GM12878 (cell line): ENCODE measurements around the gene RNF166. TPM values are rescaled to one million over a fixed set of nuclear protein-coding genes. Genes with fewer than 3 reads are reported as not detected.

ENCODE experiments used
- ATAC-seq: fragments of 200-7000 bp; cut with Tn5 transposase; 3 replicates; pipeline ENCODE4 v1.9.1; 2020; ENCODE audit warnings: mild to moderate bottlenecking, moderate library complexity
- BruUV-seq: library from RNA; stranded (reverse); fragments of 400-500 nt; replicated peaks from 2 replicates; lab custom pipeline; 2021; lab: Mats Ljungman, UMichigan
- CTCF ChIA-PET: fragments of 300-600 bp; sonication (Branson Sonifier 250); formaldehyde crosslinking; extraction: SDS; loops from one replicate; lab custom pipeline; 2021; ENCODE audit warnings: inconsistent platforms; lab: Yijun Ruan, JAX
- POLR2A ChIA-PET: fragments of 350-600 bp; formaldehyde crosslinking; extraction: SDS; loops from one replicate; lab custom pipeline; 2021; ENCODE audit warnings: inconsistent platforms; lab: Charles Lee
- RAD21 ChIA-PET: fragments of 300-600 bp; sonication (Branson Sonifier 250); formaldehyde crosslinking; loops from one replicate; lab custom pipeline; 2023; ENCODE audit warnings: antibody characterized with exemption; ENCODE audit not compliant: unreplicated experiment; lab: Charles Lee
- SMC1A ChIA-PET: fragments of 300-600 bp; sonication (Branson Sonifier 250); formaldehyde crosslinking; loops from one replicate; lab custom pipeline; 2023; ENCODE audit not compliant: unreplicated experiment, uncharacterized antibody; lab: Charles Lee
- DNase-seq: peaks from one replicate; pipeline ENCODE4 v3.0.0-alpha.2; 2011; ENCODE audit warnings: low read depth, low spot score
- FAIRE-seq: peaks from 3 replicates; lab custom pipeline; 2011; peaks lifted over from hg19 to GRCh38; lab: Jason Lieb, UNC
- H2AFZ ChIP-seq: 2 replicates; pipeline ENCODE4 v1.6.0; 2011; ENCODE audit warnings: low read depth, low read length, control low read depth; ENCODE audit not compliant: control insufficient read depth
- H3K27ac ChIP-seq: 2 replicates; pipeline ENCODE4 v1.5.1; 2011; ENCODE audit warnings: control low read depth; ENCODE audit not compliant: control insufficient read depth, insufficient read depth
- H3K27me3 ChIP-seq, 2 experiments: replicated peaks in 1 of 2; 2 replicates each; pipeline versions ENCODE4 v1.6.0 to v1.6.1; 2011; ENCODE audit warnings: low read length in 1 of 2; ENCODE audit not compliant: control insufficient read depth in 2 of 2, insufficient read depth in 2 of 2
- H3K36me3 ChIP-seq, 2 experiments: 2 replicates each; pipeline ENCODE4 v1.5.1; 2011; ENCODE audit warnings: low read length in 1 of 2; ENCODE audit not compliant: control insufficient read depth in 2 of 2, insufficient read depth in 2 of 2
- H3K4me1 ChIP-seq: 2 replicates; pipeline ENCODE4 v1.6.1; 2011; ENCODE audit warnings: mild to moderate bottlenecking, low read length, moderate library complexity, mixed read lengths; ENCODE audit not compliant: control insufficient read depth, insufficient read depth
- H3K4me2 ChIP-seq: 2 replicates; pipeline ENCODE4 v1.6.0; 2011; ENCODE audit warnings: control low read depth; ENCODE audit not compliant: control insufficient read depth, insufficient read depth
- H3K4me3 ChIP-seq: fragments of 200-600 bp; sonication (generic); 2 replicates; pipeline ENCODE4 v1.5.1; 2016
- H3K79me2 ChIP-seq: 2 replicates; pipeline ENCODE4 v1.6.0; 2011; ENCODE audit warnings: low read length; ENCODE audit not compliant: control insufficient read depth, insufficient read depth
- H3K9ac ChIP-seq: 2 replicates; pipeline ENCODE4 v1.8.0; 2011; ENCODE audit warnings: low read length, control low read depth, mixed read lengths; ENCODE audit not compliant: control insufficient read depth, insufficient read depth
- H3K9me3 ChIP-seq: replicated peaks from 3 replicates; pipeline ENCODE4 v1.5.1; 2011; ENCODE audit warnings: mild to moderate bottlenecking, low read length; ENCODE audit not compliant: control insufficient read depth, insufficient read depth
- H4K20me1 ChIP-seq: 2 replicates; pipeline ENCODE4 v1.6.0; 2011; ENCODE audit not compliant: control insufficient read depth, insufficient read depth
- ATF7 ChIP-seq: fragments of 450-650 bp; IDR thresholded peaks from 2 replicates; pipeline ENCODE4 v1.6.1; 2016; ENCODE audit warnings: low read depth, mild to moderate bottlenecking
- BRCA1 ChIP-seq: IDR thresholded peaks from 2 replicates; pipeline ENCODE4 v1.6.1; 2011; ENCODE audit warnings: low read depth, low read length, improper control_type of control experiment
- MAX ChIP-seq: IDR thresholded peaks from 2 replicates; pipeline ENCODE4 v1.6.1; 2012; ENCODE audit warnings: low read depth, low read length, improper control_type of control experiment
- NFYB ChIP-seq: IDR thresholded peaks from 2 replicates; pipeline ENCODE4 v1.6.1; 2011; ENCODE audit warnings: low read depth, mild to moderate bottlenecking, low read length, improper control_type of control experiment, moderate library complexity; ENCODE audit not compliant: insufficient read depth
- SIN3A ChIP-seq: IDR thresholded peaks from 2 replicates; pipeline ENCODE4 v1.6.1; 2012; ENCODE audit warnings: low read depth, low read length, improper control_type of control experiment
- SPI1 ChIP-seq: IDR thresholded peaks from 2 replicates; pipeline ENCODE4 v1.6.1; 2011; ENCODE audit warnings: low read depth, mild to moderate bottlenecking, low read length, moderate library complexity, borderline replicate concordance; ENCODE audit not compliant: insufficient read depth
- ZBED1 ChIP-seq: IDR thresholded peaks from 2 replicates; pipeline ENCODE4 v1.6.1; 2016; ENCODE audit warnings: borderline replicate concordance
- ZBTB40 ChIP-seq: fragments of 450-650 bp; IDR thresholded peaks from 2 replicates; pipeline ENCODE4 v1.6.1; 2016; ENCODE audit warnings: mild to moderate bottlenecking, moderate library complexity, borderline replicate concordance
- ZNF622 ChIP-seq: fragments of 450-650 bp; IDR thresholded peaks from 2 replicates; pipeline ENCODE4 v1.6.1; 2017; ENCODE audit warnings: mild to moderate bottlenecking, inconsistent platforms
- WGBS: methylation state at CpG from one replicate; pipeline ENCODE4 v1.1.6; 2016; ENCODE audit warnings: low lambda C conversion rate; ENCODE audit not compliant: insufficient replicate concordance, insufficient coverage; ENCODE audit errors: missing lambda C conversion rate; 5-methylcytosine and 5-hydroxymethylcytosine counted together
- in situ Hi-C: fragments of 300-500 bp; cut with MboI; formaldehyde crosslinking; loops from 9 replicates; pipeline ENCODE4 v1.14.3; 2018; ENCODE audit warnings: mixed read lengths
- intact Hi-C: fragments of 100-400 bp; cut with micrococcal nuclease; formaldehyde crosslinking; loops from one replicate; pipeline ENCODE4 v1.14.2; 2022; ENCODE audit not compliant: unreplicated experiment
- polyA plus RNA-seq, 11 experiments: library from polyadenylated mRNA; depleted of rRNA in 4 of 11; unstranded in 6 of 11; stranded (reverse) in 5 of 11; fragments of >200 nt; fragmentation: Nextera tagmentation in 4 of 11; fragmentation: Illumina TruSeq in 1 of 11; extraction: Ambion mirVana in 4 of 11; extraction: Trizol in 1 of 11; gene quantifications; 1 replicate in 1 of 11; 2 replicates in 10 of 11; pipeline versions ENCODE4 v1.2.1 to v1.2.3, GENCODE V29; 2011 to 2016; ENCODE audit warnings: inconsistent platforms in 2 of 11, missing spikeins in 2 of 11, low read depth in 1 of 11
- total RNA-seq, 4 experiments: library from RNA; depleted of rRNA in 3 of 4; stranded (reverse); fragments of >200 nt in 3 of 4; fragmentation: Illumina TruSeq in 1 of 4; extraction: Trizol in 1 of 4; gene quantifications; 2 replicates each; pipeline versions ENCODE4 v1.2.1 to v1.2.3, GENCODE V29; 2013 to 2021
- TF ChIP-seq, protein P1 (sequence below): fragments of 450-650 bp; formaldehyde crosslinking; IDR thresholded peaks from 2 replicates; pipeline ENCODE4 v1.5.0; 2022; ENCODE audit warnings: mild to moderate bottlenecking, missing genetic modification characterization
- TF ChIP-seq, protein P2 (sequence below): fragments of 450-650 bp; formaldehyde crosslinking; IDR thresholded peaks from 2 replicates; pipeline ENCODE4 v1.4.0; 2020; ENCODE audit warnings: mild to moderate bottlenecking, moderate library complexity

Gene RNF166
- total and polyA plus RNA-seq, 10 of the 15 experiments (the other 5 are each of a cell fraction or from before 2014, with no cell fraction given): 0.48 to 32.8 (median 12.1) TPM

- SMC1A ChIA-PET: no interaction called here
- in situ Hi-C loops: no loop called here
- POLR2A ChIA-PET: no interaction called here
- DNase-seq (no peak), FAIRE-seq (no peak), ATAC-seq (no peak)
- CTCF ChIA-PET: no interaction called here
- Histone ChIP-seq H3K36me3 (peaks cover 0 to 7% of the 10 kb centered on the region in 2 experiments; a peak in 2 of 4 replicates), H2AFZ (no peak overlapping the region), H3K79me2 (no peaks in the 10 kb centered on the region), H3K4me3 (no peak overlapping the region), H3K9me3 (no peaks in the 10 kb centered on the region), H4K20me1 (no peaks in the 10 kb centered on the region), H3K4me1 (peaks cover 12% of the 10 kb centered on the region), H3K9ac (no peak overlapping the region), H3K27ac (no peak overlapping the region), H3K4me2 (no peak overlapping the region), H3K27me3 (no peaks in the 10 kb centered on the region; a peak in 1 of 4 replicates)
- BruUV-seq: no TSS peak
- 91% methylated on average over 37 of the region's 37 CpGs for WGBS
- RAD21 ChIA-PET: no interaction called here
- intact Hi-C loops: no loop called here
- no peak for TF ChIP-seq ZNF622
- no peak for TF ChIP-seq MAX
- no peak for TF ChIP-seq ZBED1
- TF ChIP-seq SIN3A: no peak
- TF ChIP-seq, protein P1, sequence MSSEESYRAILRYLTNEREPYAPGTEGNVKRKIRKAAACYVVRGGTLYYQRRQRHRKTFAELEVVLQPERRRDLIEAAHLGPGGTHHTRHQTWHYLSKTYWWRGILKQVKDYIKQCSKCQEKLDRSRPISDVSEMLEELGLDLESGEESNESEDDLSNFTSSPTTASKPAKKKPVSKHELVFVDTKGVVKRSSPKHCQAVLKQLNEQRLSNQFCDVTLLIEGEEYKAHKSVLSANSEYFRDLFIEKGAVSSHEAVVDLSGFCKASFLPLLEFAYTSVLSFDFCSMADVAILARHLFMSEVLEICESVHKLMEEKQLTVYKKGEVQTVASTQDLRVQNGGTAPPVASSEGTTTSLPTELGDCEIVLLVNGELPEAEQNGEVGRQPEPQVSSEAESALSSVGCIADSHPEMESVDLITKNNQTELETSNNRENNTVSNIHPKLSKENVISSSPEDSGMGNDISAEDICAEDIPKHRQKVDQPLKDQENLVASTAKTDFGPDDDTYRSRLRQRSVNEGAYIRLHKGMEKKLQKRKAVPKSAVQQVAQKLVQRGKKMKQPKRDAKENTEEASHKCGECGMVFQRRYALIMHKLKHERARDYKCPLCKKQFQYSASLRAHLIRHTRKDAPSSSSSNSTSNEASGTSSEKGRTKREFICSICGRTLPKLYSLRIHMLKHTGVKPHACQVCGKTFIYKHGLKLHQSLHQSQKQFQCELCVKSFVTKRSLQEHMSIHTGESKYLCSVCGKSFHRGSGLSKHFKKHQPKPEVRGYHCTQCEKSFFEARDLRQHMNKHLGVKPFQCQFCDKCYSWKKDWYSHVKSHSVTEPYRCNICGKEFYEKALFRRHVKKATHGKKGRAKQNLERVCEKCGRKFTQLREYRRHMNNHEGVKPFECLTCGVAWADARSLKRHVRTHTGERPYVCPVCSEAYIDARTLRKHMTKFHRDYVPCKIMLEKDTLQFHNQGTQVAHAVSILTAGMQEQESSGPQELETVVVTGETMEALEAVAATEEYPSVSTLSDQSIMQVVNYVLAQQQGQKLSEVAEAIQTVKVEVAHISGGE: no peak
- no peak for TF ChIP-seq NFYB
- no peak for TF ChIP-seq SPI1
- no peak for TF ChIP-seq ZBTB40
- no peak for TF ChIP-seq ATF7
- TF ChIP-seq, protein P2, sequence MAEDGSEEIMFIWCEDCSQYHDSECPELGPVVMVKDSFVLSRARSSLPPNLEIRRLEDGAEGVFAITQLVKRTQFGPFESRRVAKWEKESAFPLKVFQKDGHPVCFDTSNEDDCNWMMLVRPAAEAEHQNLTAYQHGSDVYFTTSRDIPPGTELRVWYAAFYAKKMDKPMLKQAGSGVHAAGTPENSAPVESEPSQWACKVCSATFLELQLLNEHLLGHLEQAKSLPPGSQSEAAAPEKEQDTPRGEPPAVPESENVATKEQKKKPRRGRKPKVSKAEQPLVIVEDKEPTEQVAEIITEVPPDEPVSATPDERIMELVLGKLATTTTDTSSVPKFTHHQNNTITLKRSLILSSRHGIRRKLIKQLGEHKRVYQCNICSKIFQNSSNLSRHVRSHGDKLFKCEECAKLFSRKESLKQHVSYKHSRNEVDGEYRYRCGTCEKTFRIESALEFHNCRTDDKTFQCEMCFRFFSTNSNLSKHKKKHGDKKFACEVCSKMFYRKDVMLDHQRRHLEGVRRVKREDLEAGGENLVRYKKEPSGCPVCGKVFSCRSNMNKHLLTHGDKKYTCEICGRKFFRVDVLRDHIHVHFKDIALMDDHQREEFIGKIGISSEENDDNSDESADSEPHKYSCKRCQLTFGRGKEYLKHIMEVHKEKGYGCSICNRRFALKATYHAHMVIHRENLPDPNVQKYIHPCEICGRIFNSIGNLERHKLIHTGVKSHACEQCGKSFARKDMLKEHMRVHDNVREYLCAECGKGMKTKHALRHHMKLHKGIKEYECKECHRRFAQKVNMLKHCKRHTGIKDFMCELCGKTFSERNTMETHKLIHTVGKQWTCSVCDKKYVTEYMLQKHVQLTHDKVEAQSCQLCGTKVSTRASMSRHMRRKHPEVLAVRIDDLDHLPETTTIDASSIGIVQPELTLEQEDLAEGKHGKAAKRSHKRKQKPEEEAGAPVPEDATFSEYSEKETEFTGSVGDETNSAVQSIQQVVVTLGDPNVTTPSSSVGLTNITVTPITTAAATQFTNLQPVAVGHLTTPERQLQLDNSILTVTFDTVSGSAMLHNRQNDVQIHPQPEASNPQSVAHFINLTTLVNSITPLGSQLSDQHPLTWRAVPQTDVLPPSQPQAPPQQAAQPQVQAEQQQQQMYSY (CRISPR knock-in tag): no peak
- no peak for TF ChIP-seq BRCA1
Measured at GRCh38 chr16:88694221-88695087, 11.8 kb downstream of the RNF166 start.
